DND-41 (cell line): ENCODE results near the gene CES4A.

Source experiments
- ATAC-seq: fragments of 200-7000 bp; cut with Tn5 transposase; 3 replicates; pipeline ENCODE4 v1.9.1; 2021; ENCODE audit warnings: low read depth; ENCODE audit not compliant: insufficient read depth
- DNase-seq: peaks from one replicate; pipeline ENCODE4 v3.0.0-alpha.2; 2020
- H2AFZ ChIP-seq: 2 replicates; pipeline ENCODE4 v1.6.0; 2012; ENCODE audit warnings: low read depth, low read length
- H3K27ac ChIP-seq: 2 replicates; pipeline ENCODE4 v1.5.1; 2012; ENCODE audit warnings: low read length, inconsistent platforms
- H3K27me3 ChIP-seq: fragments of 200-600 bp; sonication (generic); 2 replicates; pipeline ENCODE4 v1.6.0; 2012; ENCODE audit warnings: low read length, mild to moderate bottlenecking, inconsistent platforms; ENCODE audit not compliant: insufficient read depth, poor library complexity
- H3K36me3 ChIP-seq: 2 replicates; pipeline ENCODE4 v1.5.1; 2012; ENCODE audit warnings: low read length, inconsistent platforms; ENCODE audit not compliant: insufficient read depth
- H3K4me1 ChIP-seq: 2 replicates; pipeline ENCODE4 v1.5.1; 2012; ENCODE audit warnings: mild to moderate bottlenecking, low read length; ENCODE audit not compliant: insufficient read depth
- H3K4me2 ChIP-seq: 2 replicates; pipeline ENCODE4 v1.6.0; 2012; ENCODE audit warnings: mild to moderate bottlenecking, moderate library complexity, low read length, inconsistent platforms; ENCODE audit not compliant: insufficient read depth
- H3K4me3 ChIP-seq, 2 experiments: fragments of 200-600 bp in 1 of 2; shearing (Covaris generic) in 1 of 2; 2 replicates each; pipeline ENCODE4 v1.5.1; 2012 to 2016; ENCODE audit warnings: inconsistent platforms in 2 of 2, low read length in 2 of 2, mild to moderate bottlenecking in 2 of 2, low read depth in 1 of 2, moderate library complexity in 1 of 2
- H3K79me2 ChIP-seq: 2 replicates; pipeline ENCODE4 v1.6.0; 2012; ENCODE audit warnings: low read length, inconsistent platforms; ENCODE audit not compliant: insufficient read depth
- H3K9ac ChIP-seq: 2 replicates; pipeline ENCODE4 v1.6.0; 2012; ENCODE audit warnings: low read depth, mild to moderate bottlenecking, inconsistent platforms, low read length, moderate library complexity
- H3K9me3 ChIP-seq: 2 replicates; pipeline ENCODE4 v1.5.1; 2012; ENCODE audit warnings: low read length, moderate library complexity, mild to moderate bottlenecking, inconsistent platforms; ENCODE audit not compliant: insufficient read depth, severe bottlenecking
- H4K20me1 ChIP-seq: 2 replicates; pipeline ENCODE4 v1.6.0; 2012; ENCODE audit warnings: low read length; ENCODE audit not compliant: insufficient read depth
- CTCF ChIP-seq: IDR thresholded peaks from 2 replicates; pipeline ENCODE4 v1.5.1; 2012; ENCODE audit warnings: borderline replicate concordance, low read length, moderate library complexity, mild to moderate bottlenecking; ENCODE audit not compliant: poor library complexity, severe bottlenecking; ENCODE audit errors: extremely low read depth
- EZH2 ChIP-seq: IDR thresholded peaks from 3 replicates; pipeline ENCODE4 v1.6.1; 2012; ENCODE audit warnings: borderline replicate concordance, low read depth, mild to moderate bottlenecking, moderate library complexity, low read length, inconsistent platforms; ENCODE audit not compliant: severe bottlenecking

CES4A gene

DNA sequence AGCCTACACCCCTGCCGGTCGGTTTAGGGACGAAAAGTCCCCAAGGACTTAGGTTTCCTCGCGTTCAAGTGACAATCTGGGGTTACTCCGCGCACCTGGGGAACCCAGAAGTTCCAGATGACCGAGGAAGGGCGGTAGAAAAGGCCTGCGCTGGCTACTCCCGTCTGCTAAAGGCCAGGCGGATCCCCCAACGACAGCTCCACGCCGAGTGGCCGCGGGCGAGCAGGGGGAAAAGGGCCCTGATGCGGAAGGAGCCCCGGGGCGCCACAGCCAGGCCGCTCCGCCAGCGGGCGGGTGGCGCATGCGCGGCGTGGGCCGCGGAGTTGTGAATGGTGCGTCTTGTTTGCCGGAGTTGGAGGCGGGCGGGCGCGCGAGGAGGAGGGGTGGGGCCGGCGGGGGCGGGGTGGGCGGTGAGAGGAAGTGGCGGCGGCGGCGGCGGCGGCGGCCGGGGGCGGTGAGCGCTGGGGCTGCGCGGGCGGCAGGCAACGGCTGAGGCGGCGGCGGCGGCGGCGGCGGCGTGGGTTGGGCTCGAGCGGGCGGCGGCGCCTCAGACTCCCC, 40.4 kb downstream of the CES4A start, which contains the start of gene CBFB:
CBFB (plus strand) TSS at position 454 of the 558 bp plus-strand sequence. CDS start 259 bp downstream, outside the sequence.
- Histone ChIP-seq H3K4me3 (peak within 1 kb of the TSS; percentile 44 to 84), H3K79me2 (peaks cover 54% of the 10 kb centered on the region), H3K4me2 (peak within 1 kb of the TSS; percentile 90), H3K9ac (peak within 1 kb of the TSS; percentile 97), H3K27me3 (no peaks in the 10 kb centered on the region), H3K36me3 (peaks cover 37% of the 10 kb centered on the region), H3K4me1 (peaks cover 42% of the 10 kb centered on the region), H4K20me1 (peaks cover 35% of the 10 kb centered on the region), H2AFZ (peak within 1 kb of the TSS; percentile 94), H3K27ac (peak within 1 kb of the TSS; percentile 98), H3K9me3 (no peaks in the 10 kb centered on the region)
- peak; percentile 26 for TF ChIP-seq CTCF
- TF ChIP-seq EZH2 = no peak
- DNase-seq = peak; percentile 94
- peak; percentile 88 for ATAC-seq

DNA sequence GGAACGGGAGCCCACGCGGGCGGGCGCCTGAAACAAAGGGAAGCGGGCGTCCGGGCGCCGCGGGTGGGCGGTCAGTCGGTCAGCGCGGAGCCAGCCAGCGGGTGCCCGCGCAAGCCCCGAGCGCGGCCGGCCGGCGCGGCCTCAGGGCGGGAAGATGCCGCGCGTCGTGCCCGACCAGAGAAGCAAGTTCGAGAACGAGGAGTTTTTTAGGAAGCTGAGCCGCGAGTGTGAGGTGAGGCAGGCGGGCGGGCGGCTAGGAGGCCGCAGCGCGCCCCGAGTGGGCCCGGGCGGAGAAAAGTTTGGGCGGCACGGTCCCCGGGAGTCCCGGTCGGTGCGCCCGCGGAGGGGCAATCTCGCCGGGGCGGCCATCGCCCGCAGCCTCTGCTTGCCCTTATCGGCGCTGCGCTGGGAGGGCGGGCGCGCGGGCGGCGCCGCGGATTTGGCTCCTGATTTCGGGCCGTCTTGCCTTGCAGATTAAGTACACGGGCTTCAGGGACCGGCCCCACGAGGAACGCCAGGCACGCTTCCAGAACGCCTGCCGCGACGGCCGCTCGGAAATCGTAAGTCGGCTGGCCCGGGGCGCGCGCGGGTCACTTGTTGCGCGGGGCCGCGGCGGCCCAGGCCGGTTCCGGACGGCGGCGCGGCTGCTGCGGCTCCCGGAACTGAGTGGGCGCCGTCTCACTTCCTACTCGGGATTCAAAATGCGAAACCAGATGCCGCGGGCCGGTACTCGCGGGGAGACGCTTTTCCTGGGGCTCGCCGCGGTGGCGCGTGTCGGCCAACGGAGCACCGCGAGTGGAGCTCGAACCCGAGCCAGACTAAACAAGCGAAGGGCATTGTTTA, 41.1 kb downstream of the CES4A start:
- Histone ChIP-seq H2AFZ (peak overlapping the region; percentile 66), H3K27ac (peak overlapping the region; percentile 78), H3K4me1 (peaks cover 46% of the 10 kb centered on the region), H3K4me2 (peak overlapping the region; percentile 71), H3K36me3 (peaks cover 44% of the 10 kb centered on the region), H3K9ac (peak overlapping the region; percentile 96), H3K4me3 (peak overlapping the region; percentile 41 to 84), H3K79me2 (peaks cover 61% of the 10 kb centered on the region), H3K9me3 (no peaks in the 10 kb centered on the region), H4K20me1 (peaks cover 40% of the 10 kb centered on the region), H3K27me3 (no peaks in the 10 kb centered on the region)
- DNase-seq (peak; percentile 60), ATAC-seq (peak; percentile 41)
- TF ChIP-seq CTCF (no peak), EZH2 (no peak)

- H3K9ac ChIP-seq = peak overlapping the region; percentile 96
- peak overlapping the region; percentile 41 to 84 for H3K4me3 ChIP-seq
- DNase-seq (no peak), ATAC-seq (no peak)
- H3K79me2 ChIP-seq = peaks cover 70% of the 10 kb centered on the region
- peak overlapping the region; percentile 66 for H2AFZ ChIP-seq
- peak overlapping the region; percentile 78 for H3K27ac ChIP-seq
- peaks cover 51% of the 10 kb centered on the region for H3K4me1 ChIP-seq
- H3K36me3 ChIP-seq = peaks cover 53% of the 10 kb centered on the region
- peak overlapping the region; percentile 71 for H3K4me2 ChIP-seq
- H4K20me1 ChIP-seq = peaks cover 49% of the 10 kb centered on the region
- TF ChIP-seq EZH2 = no peak
- no peak for TF ChIP-seq CTCF
- H3K9me3 ChIP-seq = no peaks in the 10 kb centered on the region
- no peaks in the 10 kb centered on the region for H3K27me3 ChIP-seq
Measured at GRCh38 chr16:67030221-67030962, 42.0 kb downstream of the CES4A start.
